Stomach smooth muscle (tissue), 2 donors: ENCODE data around the gene ACE.
"Not testable (repeated sequence)": the region's sequence is repeated elsewhere in the genome, so short reads cannot be mapped to it uniquely, and the experiment has no call there.

Experiments
- H3K27ac ChIP-seq: one replicate; pipeline ENCODE4 v1.7.0; 2013; ENCODE audit warnings: mild to moderate bottlenecking, low read length, inconsistent platforms
- H3K27me3 ChIP-seq, 2 donors: one replicate each; pipeline ENCODE4 v1.7.0; 2013; ENCODE audit warnings: low read length in 2 of 2; ENCODE audit not compliant: insufficient read depth in 2 of 2, control insufficient read depth in 1 of 2
- H3K36me3 ChIP-seq, 2 donors: one replicate each; pipeline ENCODE4 v1.7.0; 2013; ENCODE audit warnings: low read length in 2 of 2; ENCODE audit not compliant: control insufficient read depth in 2 of 2, insufficient read depth in 2 of 2
- H3K4me1 ChIP-seq: one replicate; pipeline ENCODE4 v1.7.0; 2013; ENCODE audit warnings: low read length; ENCODE audit not compliant: control insufficient read depth, insufficient read depth
- H3K4me3 ChIP-seq, 2 donors: one replicate each; pipeline ENCODE4 v1.7.0; 2013; ENCODE audit warnings: low read length in 2 of 2
- H3K9ac ChIP-seq, 2 donors: one replicate each; pipeline ENCODE4 v1.7.0; 2013; ENCODE audit warnings: low read length in 2 of 2, mild to moderate bottlenecking in 1 of 2
- H3K9me3 ChIP-seq, 2 donors: one replicate each; pipeline ENCODE4 v1.7.0; 2013; ENCODE audit warnings: low read length in 2 of 2; ENCODE audit not compliant: control insufficient read depth in 2 of 2
- donor health status: healthy.
- donor health status: Pancreatic carcinoma.

Gene ACE

DNA sequence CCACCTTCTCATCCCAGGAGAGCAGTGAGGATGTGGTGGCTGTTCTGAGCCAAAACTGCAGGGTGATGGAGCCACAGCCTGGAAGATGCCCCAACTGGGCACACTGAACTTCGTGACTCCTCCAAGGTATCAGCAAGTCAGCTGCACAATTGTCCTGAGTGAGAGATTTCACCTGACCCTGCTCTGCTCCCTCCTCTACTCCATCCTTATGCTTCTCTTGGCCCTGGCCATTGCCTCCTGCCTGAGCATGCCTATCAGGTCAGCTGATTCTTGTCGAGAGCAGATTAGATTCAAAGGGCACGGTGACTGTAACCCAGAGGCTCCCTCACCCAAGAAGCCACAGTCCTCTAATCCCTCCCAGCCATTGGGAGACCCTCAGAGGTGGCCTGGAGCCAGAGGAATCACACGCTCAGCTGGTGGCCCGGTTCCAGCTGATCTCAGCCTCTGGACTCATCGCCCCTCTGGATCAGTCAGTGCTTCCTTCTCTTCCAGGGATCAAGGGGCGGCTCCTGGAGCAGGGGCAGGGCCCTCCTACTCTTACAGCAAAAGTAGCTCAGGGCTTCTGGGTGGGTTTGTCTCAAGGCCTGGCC lies 23.8 kb upstream of the ACE start:
- no peaks in the 10 kb centered on the region for H3K4me1 ChIP-seq
- no peaks in the 10 kb centered on the region for H3K9me3 ChIP-seq
- H3K36me3 ChIP-seq = no peaks in the 10 kb centered on the region
- H3K27me3 ChIP-seq = peaks cover 0 to 2% of the 10 kb centered on the region in 2 donors
- no peak overlapping the region for H3K4me3 ChIP-seq
- H3K27ac ChIP-seq = no peak overlapping the region
- no peak overlapping the region for H3K9ac ChIP-seq

DNA sequence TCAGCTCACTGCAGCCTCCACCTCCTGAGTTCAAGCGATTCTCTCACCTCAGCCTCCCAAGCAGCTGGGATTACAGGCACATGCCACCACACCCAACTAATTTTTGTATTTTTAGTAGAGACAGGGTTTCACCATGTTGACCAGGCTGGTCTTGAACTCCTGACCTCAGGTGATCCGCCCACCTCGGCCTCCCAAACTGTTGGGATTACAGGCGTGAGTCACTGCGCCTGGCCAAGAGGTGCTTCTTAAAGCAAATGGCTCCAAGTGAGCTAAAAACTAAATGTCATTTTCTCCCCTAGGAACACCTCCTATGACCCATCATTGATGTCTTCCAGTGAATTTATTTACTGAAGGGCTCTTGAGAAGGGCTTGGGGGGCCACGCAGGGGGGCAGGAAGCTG lies 22.5 kb upstream of the ACE start:
- H3K27me3 ChIP-seq, H3K36me3 ChIP-seq, H3K9me3 ChIP-seq, H3K4me3 ChIP-seq, H3K27ac ChIP-seq, H3K4me1 ChIP-seq, H3K9ac ChIP-seq: not testable (repeated sequence)

DNA sequence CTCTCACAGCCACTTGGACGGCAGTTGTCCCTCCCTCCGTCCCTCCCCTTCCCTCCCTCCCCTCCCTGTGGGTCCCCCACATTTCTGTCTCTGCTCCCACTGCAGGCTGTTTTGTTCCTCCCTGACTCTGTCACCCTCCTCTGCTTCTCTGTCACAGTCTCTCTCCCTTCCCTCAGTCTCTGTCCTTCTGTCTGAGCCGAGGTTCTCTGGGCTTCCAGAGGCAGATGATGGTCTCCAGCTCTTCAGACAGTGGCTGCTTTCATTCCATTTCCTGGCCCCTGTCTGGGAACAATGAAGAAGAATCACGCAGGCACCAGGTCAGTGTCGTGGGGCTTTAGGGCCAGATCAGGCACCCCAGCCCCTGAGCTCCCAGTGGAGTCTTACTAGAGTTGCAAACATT lies 21.9 kb upstream of the ACE start:
- peaks cover 0 to 2% of the 10 kb centered on the region in 2 donors for H3K27me3 ChIP-seq
- no peaks in the 10 kb centered on the region for H3K9me3 ChIP-seq
- H3K9ac ChIP-seq = no peak overlapping the region
- no peaks in the 10 kb centered on the region for H3K36me3 ChIP-seq
- H3K4me3 ChIP-seq = no peak overlapping the region
- H3K4me1 ChIP-seq = no peaks in the 10 kb centered on the region
- H3K27ac ChIP-seq = no peak overlapping the region

DNA sequence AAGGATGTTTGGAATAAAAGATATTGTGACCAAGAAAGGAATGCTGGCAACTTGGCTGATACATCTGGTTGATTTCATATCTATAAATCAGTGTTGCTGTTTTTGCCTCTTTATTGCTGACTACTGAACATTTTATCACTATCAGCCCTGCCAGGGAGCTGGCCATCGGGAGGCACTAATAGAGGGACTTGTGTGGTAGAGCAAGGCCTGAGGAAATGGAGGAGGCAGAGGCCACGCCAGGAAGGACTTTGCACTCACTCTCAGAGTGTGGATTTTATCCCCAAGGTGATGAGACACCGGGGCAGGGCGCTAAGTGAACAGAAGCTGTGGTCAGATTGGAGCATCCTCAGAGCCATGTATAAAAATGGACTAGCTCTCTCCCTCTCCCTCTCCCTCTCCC lies 21.4 kb upstream of the ACE start:
- no peaks in the 10 kb centered on the region for H3K9me3 ChIP-seq
- H3K27me3 ChIP-seq = peaks cover 0 to 2% of the 10 kb centered on the region in 2 donors
- H3K9ac ChIP-seq = no peak overlapping the region
- no peaks in the 10 kb centered on the region for H3K4me1 ChIP-seq
- H3K36me3 ChIP-seq = no peaks in the 10 kb centered on the region
- no peak overlapping the region for H3K4me3 ChIP-seq
- no peak overlapping the region for H3K27ac ChIP-seq

DNA sequence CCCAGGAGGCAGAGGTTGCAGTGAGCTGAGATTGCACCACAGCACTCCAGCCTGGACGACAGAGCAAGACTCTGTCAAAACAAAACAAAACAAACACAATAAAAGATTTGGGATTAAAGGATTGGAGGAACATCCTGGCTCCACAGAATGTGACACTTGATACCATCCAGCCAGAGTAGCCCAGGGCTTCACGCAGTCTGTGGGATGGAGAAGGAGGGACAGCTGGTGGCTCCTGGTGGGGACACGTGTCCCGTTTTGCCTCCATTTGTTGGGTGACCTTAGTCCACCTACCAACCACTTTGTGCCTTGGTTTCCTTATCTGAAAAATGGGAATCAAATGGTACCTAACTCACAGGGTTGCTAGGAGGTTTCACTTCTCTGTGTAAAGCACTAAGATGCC lies 18.4 kb upstream of the ACE start:
- no peaks in the 10 kb centered on the region for H3K36me3 ChIP-seq
- no peaks in the 10 kb centered on the region for H3K27me3 ChIP-seq
- H3K27ac ChIP-seq = no peak overlapping the region
- no peaks in the 10 kb centered on the region for H3K9me3 ChIP-seq
- H3K4me3 ChIP-seq = no peak overlapping the region
- H3K4me1 ChIP-seq = no peaks in the 10 kb centered on the region
- no peak overlapping the region for H3K9ac ChIP-seq

DNA sequence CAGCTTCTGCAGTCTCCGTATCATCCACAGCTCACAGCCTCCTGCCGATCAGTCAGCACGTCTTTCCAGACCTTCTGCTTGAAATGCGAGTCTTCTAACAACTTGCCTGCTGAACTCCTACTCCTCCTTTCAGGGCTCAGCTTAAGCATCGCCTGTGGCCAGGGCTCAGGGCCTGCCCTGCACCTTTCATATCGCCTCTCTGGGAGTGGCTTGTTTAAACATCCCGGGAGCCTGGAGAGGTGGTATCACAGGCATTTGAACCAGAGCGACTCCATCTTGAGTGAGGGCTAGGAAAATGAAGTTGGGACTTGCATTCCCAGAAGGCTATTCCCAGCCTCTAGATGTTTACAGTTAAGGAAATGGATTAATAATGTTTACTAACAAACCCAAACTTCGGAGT lies 16.8 kb upstream of the ACE start:
- no peak overlapping the region for H3K4me3 ChIP-seq
- no peaks in the 10 kb centered on the region for H3K36me3 ChIP-seq
- no peaks in the 10 kb centered on the region for H3K9me3 ChIP-seq
- peaks cover 0 to 2% of the 10 kb centered on the region in 2 donors for H3K27me3 ChIP-seq
- no peaks in the 10 kb centered on the region for H3K4me1 ChIP-seq
- H3K9ac ChIP-seq = no peak overlapping the region
- H3K27ac ChIP-seq = no peak overlapping the region

DNA sequence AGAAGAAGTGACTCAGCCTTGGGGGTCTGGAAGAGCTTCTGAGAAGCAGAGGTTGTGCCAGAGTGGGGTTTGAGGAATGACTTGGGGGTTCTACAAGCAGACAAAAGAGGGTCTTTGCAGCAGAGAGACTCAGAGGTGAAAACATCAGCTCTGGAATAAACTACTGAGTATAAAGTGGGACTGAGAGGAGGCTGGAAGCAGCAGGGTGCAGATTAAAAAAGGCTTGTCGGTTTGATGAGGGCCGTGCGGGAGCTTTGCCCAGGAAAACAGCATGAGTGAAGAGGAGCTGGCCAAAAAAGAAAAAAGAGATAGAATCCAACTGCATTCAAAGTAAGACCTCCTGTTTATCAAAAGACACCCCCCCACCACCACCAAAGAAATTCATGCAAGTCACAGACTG lies 13.1 kb upstream of the ACE start:
- H3K4me1 ChIP-seq = no peaks in the 10 kb centered on the region
- no peaks in the 10 kb centered on the region for H3K36me3 ChIP-seq
- peaks cover 2% of the 10 kb centered on the region in 2 donors for H3K27me3 ChIP-seq
- H3K9ac ChIP-seq = no peak overlapping the region
- H3K4me3 ChIP-seq = no peak overlapping the region
- no peaks in the 10 kb centered on the region for H3K9me3 ChIP-seq
- H3K27ac ChIP-seq = no peak overlapping the region

DNA sequence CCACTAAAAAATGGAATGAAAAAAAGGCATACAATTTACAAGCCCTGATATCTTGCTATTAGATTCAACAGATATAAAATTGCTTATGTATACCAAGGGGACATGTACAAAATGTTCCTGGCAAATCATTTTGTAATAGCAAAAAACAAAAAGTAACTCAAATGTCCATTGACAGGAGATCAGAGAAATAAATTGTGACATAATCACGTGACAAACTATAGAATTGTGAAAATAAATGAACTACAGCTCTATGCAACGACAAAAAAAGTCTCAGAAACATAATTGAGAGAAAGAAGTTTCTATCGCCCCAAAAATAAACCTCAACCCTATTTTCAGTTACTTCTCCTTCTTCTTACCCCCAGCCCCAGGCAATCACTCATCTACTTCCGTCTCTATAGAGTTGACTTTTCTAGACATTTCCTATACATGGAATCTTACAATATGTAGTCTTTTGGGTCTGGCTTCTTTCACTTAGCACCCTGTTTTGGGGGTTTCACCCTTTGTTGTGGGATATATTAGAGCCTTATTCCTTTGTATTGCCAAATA lies 12.1 kb upstream of the ACE start:
- H3K4me3 ChIP-seq = no peak overlapping the region
- no peaks in the 10 kb centered on the region for H3K36me3 ChIP-seq
- H3K9ac ChIP-seq = no peak overlapping the region
- H3K27ac ChIP-seq = no peak overlapping the region
- peaks cover 2% of the 10 kb centered on the region in 2 donors for H3K27me3 ChIP-seq
- H3K9me3 ChIP-seq = no peaks in the 10 kb centered on the region
- no peaks in the 10 kb centered on the region for H3K4me1 ChIP-seq

DNA sequence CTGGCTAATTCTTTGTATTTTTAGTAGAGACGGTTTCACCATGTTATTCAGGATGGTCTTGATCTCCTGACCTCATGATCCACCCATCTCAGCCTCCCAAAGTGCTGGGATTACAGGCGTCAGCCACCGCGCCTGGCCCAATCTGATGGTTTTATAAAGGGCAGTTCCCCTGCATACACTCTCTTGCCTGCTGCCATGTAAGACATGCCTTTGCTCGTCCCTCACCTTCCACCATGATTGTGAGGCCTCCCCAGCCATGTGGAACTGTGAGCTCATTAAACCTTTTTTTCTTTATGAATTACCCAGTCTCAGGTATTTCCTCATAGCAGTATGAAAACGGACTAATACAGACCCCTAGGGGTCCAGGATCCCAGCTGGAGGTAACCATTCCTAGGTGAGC lies 8.8 kb upstream of the ACE start:
- not testable (repeated sequence) for H3K27me3 ChIP-seq, H3K36me3 ChIP-seq, H3K9ac ChIP-seq

DNA sequence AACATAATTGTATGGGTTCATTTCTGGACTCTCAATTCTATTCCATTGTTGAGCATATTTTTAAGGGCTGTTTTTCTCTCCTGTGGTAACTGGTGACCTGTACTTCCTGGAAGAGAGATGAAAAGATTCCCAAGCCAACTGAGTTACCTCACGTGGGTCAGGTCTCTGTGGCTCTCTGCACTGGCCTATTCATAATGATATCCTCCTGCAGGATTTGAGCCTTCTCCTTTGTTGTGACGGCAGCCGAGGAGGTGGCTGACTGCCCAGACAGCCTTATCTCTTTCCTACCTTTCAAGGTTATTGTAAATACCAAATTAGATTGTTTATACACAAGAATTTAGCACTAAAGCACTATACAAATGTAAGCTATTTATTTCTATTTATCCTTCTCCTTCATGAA lies 2.7 kb upstream of the ACE start:
- peaks cover 20% of the 10 kb centered on the region for H3K4me1 ChIP-seq
- no peak overlapping the region for H3K4me3 ChIP-seq
- H3K27ac ChIP-seq = no peak overlapping the region
- H3K27me3 ChIP-seq = peaks cover 20 to 30% of the 10 kb centered on the region in 2 donors
- no peak overlapping the region for H3K9ac ChIP-seq
- no peaks in the 10 kb centered on the region for H3K36me3 ChIP-seq
- no peaks in the 10 kb centered on the region for H3K9me3 ChIP-seq

More for the DNA sequence above, 8.8 kb upstream of the ACE start:
- not testable (repeated sequence) for H3K9me3 ChIP-seq, H3K27ac ChIP-seq, H3K4me3 ChIP-seq, H3K4me1 ChIP-seq

DNA sequence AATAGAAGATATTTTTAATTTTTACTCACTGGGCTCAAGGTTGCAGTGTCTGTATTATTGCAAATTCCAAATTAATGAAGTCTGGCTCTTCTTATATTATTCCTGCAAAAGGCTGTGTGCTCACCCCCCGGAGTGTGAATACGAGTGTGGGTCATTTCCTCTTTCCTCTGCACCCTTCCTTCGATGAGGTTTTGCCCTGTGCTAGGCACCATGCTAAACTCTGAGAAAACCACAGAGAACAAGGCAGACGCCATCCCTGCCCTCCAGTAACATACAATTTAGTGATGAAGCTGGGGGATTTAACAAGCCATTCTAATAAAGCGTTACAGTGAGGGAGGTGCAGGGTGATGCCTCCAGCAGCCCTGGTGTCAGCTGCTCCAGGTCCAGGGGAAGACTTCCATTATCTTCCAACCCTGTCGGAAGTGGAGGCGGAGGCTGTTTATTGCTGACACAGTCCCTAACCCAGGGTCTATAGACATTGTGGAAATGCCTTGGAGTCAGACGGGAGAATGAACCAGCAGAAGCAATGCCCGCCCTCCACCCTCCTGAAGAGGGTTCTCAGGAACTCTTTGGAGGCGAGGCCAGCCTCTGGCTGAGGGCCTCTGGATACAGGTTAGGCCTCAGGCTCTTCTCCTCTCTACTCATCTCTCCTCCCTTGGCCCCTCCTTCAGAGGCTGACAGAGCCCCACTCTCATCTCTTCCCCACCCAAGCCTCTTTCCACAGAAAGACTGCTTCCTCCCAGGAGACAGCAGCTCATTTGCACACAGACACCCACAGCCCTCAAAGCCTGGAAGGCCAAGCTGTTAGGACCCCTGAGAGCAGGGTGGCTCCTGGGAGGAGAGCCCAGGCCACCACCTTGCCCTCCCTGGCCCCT lies 2.0 kb upstream of the ACE start:
- Histone ChIP-seq H3K27ac (no peak overlapping the region), H3K9me3 (no peaks in the 10 kb centered on the region), H3K27me3 (peaks cover 21 to 36% of the 10 kb centered on the region in 2 donors), H3K9ac (no peak overlapping the region), H3K4me1 (peaks cover 20% of the 10 kb centered on the region), H3K4me3 (no peak overlapping the region), H3K36me3 (no peaks in the 10 kb centered on the region)
